Measurements from ENCODE around the gene SEC14L2.

The SEC14L2 gene

DNA sequence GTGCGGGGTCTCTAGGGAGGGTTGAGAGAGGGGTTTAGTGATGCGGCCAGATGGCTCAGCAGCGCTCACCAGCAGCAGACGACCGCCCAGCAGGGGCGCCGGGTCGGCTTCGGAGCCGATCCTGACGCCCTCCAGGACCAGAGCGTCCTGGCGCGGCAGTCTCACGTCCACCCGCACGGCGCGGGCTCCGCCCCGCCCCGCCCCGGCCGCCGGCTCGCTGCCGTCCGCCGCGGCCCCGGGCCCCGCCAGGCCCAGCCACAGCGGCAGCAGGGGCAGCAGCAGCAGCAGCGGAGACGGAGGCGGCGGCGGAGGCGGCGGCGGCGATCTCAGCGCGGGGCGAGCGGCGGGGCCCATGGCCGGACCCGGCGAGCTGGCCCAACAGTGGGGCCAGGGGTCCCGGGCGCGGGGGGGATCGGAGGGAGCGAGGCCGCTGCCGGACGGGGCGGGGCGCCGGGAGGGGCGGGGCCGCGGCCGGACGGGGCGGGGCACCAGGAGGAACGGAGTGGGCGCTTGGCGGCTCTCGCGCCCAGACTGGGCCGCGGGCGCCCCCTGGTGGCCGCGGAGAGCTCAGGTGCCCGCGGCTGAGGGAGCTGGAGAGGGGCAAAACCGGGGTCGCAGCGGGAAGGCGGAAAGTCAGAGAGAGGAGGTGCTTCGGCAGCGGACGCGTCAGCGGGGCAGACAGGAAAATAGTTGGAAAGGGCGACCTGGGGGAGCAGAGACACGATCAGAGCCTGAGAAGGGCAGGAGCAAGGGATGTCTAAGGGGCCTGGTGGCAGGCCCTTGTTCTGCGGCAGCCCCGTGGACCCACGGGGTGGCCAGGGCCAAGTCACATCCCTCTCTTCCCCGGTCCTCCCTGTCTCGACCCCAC is 9.6 kb upstream of the SEC14L2 start, which contains the start of gene RNF215 (continued):
- TF ChIP-seq ZNF548 (tag by site-specific recombination; IDR thresholded peaks at IDR 0.05) (no peak), ZNF426 (tag by site-specific recombination; IDR thresholded peaks at IDR 0.05) (no peak), ZNF350 (tag by site-specific recombination; IDR thresholded peaks at IDR 0.05) (no peak), YY2 (tag by site-specific recombination; IDR thresholded peaks at IDR 0.05) (no peak), ZNF473 (tag by site-specific recombination; IDR thresholded peaks at IDR 0.05) (no peak), ZNF830 (tag by site-specific recombination; IDR thresholded peaks at IDR 0.05; ENCODE audit: low read depth) (no peak), TRIM28 (IDR thresholded peaks at IDR 0.05; ENCODE audit: borderline replicate concordance, low read length) (no peak), ZNF621 (tag by site-specific recombination; IDR thresholded peaks at IDR 0.05) (no peak), SCRT2 (tag by site-specific recombination; IDR thresholded peaks at IDR 0.05) (no peak), GFI1B (tag by site-specific recombination; IDR thresholded peaks at IDR 0.05) (no peak), GLIS2 (tag by site-specific recombination; IDR thresholded peaks at IDR 0.05) (peak; percentile 22; the same call in 1 of the 2 replicates), ZNF211 (tag by site-specific recombination; IDR thresholded peaks at IDR 0.05; ENCODE audit: low read depth) (no peak), ZNF626 (tag by site-specific recombination; IDR thresholded peaks at IDR 0.05) (no peak), ZNF292 (tag by site-specific recombination; IDR thresholded peaks at IDR 0.05; ENCODE audit: borderline replicate concordance, low read depth) (no peak), ZNF677 (tag by site-specific recombination; IDR thresholded peaks at IDR 0.05) (no peak), ZFP37 (tag by site-specific recombination; IDR thresholded peaks at IDR 0.05) (no peak), ZNF175 (tag by site-specific recombination; IDR thresholded peaks at IDR 0.05) (no peak)
- TF ChIP-seq, protein P1, sequence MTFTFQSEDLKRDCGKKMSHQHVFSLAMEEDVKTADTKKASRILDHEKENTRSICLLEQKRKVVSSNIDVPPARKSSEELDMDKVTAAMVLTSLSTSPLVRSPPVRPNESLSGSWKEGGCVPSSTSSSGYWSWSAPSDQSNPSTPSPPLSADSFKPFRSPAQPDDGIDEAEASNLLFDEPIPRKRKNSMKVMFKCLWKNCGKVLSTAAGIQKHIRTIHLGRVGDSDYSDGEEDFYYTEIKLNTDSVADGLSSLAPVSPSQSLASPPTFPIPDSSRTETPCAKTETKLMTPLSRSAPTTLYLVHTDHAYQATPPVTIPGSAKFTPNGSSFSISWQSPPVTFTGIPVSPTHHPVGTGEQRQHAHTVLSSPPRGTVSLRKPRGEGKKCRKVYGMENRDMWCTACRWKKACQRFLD (tag by site-specific recombination; IDR thresholded peaks at IDR 0.05), result no peak
- TF ChIP-seq, protein P2, sequence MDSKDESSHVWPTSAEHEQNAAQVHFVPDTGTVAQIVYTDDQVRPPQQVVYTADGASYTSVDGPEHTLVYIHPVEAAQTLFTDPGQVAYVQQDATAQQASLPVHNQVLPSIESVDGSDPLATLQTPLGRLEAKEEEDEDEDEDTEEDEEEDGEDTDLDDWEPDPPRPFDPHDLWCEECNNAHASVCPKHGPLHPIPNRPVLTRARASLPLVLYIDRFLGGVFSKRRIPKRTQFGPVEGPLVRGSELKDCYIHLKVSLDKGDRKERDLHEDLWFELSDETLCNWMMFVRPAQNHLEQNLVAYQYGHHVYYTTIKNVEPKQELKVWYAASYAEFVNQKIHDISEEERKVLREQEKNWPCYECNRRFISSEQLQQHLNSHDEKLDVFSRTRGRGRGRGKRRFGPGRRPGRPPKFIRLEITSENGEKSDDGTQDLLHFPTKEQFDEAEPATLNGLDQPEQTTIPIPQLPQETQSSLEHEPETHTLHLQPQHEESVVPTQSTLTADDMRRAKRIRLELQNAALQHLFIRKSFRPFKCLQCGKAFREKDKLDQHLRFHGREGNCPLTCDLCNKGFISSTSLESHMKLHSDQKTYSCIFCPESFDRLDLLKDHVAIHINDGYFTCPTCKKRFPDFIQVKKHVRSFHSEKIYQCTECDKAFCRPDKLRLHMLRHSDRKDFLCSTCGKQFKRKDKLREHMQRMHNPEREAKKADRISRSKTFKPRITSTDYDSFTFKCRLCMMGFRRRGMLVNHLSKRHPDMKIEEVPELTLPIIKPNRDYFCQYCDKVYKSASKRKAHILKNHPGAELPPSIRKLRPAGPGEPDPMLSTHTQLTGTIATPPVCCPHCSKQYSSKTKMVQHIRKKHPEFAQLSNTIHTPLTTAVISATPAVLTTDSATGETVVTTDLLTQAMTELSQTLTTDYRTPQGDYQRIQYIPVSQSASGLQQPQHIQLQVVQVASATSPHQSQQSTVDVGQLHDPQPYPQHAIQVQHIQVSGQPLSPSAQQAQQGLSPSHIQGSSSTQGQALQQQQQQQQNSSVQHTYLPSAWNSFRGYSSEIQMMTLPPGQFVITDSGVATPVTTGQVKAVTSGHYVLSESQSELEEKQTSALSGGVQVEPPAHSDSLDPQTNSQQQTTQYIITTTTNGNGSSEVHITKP (tag by site-specific recombination; IDR thresholded peaks at IDR 0.05), result 0 out of 2 replicates have a peak, but pooled peaks have one; percentile 19
- TF ChIP-seq, protein P3, sequence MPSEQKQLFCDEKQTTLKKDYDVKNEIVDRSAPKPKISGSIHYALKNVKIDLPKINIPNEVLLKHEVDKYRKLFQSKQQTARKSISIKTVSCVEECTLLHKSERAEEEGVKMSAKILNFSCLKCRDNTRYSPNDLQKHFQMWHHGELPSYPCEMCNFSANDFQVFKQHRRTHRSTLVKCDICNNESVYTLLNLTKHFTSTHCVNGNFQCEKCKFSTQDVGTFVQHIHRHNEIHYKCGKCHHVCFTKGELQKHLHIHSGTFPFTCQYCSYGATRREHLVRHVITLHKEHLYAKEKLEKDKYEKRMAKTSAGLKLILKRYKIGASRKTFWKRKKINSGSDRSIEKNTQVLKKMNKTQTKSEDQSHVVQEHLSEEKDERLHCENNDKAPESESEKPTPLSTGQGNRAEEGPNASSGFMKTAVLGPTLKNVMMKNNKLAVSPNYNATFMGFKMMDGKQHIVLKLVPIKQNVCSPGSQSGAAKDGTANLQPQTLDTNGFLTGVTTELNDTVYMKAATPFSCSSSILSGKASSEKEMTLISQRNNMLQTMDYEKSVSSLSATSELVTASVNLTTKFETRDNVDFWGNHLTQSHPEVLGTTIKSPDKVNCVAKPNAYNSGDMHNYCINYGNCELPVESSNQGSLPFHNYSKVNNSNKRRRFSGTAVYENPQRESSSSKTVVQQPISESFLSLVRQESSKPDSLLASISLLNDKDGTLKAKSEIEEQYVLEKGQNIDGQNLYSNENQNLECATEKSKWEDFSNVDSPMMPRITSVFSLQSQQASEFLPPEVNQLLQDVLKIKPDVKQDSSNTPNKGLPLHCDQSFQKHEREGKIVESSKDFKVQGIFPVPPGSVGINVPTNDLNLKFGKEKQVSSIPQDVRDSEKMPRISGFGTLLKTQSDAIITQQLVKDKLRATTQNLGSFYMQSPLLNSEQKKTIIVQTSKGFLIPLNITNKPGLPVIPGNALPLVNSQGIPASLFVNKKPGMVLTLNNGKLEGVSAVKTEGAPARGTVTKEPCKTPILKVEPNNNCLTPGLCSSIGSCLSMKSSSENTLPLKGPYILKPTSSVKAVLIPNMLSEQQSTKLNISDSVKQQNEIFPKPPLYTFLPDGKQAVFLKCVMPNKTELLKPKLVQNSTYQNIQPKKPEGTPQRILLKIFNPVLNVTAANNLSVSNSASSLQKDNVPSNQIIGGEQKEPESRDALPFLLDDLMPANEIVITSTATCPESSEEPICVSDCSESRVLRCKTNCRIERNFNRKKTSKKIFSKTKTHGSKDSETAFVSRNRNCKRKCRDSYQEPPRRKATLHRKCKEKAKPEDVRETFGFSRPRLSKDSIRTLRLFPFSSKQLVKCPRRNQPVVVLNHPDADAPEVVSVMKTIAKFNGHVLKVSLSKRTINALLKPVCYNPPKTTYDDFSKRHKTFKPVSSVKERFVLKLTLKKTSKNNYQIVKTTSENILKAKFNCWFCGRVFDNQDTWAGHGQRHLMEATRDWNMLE (tag by site-specific recombination; conservative IDR thresholded peaks at IDR 0.05; ENCODE audit: low read depth), result no peak
- TF ChIP-seq, protein P4, sequence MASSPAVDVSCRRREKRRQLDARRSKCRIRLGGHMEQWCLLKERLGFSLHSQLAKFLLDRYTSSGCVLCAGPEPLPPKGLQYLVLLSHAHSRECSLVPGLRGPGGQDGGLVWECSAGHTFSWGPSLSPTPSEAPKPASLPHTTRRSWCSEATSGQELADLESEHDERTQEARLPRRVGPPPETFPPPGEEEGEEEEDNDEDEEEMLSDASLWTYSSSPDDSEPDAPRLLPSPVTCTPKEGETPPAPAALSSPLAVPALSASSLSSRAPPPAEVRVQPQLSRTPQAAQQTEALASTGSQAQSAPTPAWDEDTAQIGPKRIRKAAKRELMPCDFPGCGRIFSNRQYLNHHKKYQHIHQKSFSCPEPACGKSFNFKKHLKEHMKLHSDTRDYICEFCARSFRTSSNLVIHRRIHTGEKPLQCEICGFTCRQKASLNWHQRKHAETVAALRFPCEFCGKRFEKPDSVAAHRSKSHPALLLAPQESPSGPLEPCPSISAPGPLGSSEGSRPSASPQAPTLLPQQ (tag by site-specific recombination; IDR thresholded peaks at IDR 0.05), result no peak
- TF ChIP-seq, protein P5, sequence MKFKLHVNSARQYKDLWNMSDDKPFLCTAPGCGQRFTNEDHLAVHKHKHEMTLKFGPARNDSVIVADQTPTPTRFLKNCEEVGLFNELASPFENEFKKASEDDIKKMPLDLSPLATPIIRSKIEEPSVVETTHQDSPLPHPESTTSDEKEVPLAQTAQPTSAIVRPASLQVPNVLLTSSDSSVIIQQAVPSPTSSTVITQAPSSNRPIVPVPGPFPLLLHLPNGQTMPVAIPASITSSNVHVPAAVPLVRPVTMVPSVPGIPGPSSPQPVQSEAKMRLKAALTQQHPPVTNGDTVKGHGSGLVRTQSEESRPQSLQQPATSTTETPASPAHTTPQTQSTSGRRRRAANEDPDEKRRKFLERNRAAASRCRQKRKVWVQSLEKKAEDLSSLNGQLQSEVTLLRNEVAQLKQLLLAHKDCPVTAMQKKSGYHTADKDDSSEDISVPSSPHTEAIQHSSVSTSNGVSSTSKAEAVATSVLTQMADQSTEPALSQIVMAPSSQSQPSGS (tag by site-specific recombination; IDR thresholded peaks at IDR 0.05; ENCODE audit: low read depth), result no peak
- TF ChIP-seq, protein P6, sequence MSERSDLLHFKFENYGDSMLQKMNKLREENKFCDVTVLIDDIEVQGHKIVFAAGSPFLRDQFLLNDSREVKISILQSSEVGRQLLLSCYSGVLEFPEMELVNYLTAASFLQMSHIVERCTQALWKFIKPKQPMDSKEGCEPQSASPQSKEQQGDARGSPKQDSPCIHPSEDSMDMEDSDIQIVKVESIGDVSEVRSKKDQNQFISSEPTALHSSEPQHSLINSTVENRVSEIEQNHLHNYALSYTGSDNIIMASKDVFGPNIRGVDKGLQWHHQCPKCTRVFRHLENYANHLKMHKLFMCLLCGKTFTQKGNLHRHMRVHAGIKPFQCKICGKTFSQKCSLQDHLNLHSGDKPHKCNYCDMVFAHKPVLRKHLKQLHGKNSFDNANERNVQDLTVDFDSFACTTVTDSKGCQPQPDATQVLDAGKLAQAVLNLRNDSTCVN (tag by site-specific recombination; optimal IDR thresholded peaks at IDR 0.05), result peak; percentile 50

All from HEK293 (cell line).